GM12878 (cell line): Measurements from ENCODE around the gene FBXL7. TPM values are rescaled to one million over a fixed set of nuclear protein-coding genes. Genes with fewer than 3 reads are reported as not detected.
A peak's percentile ranks its signal among the peaks of the same experiment; 100 is the strongest.

ENCODE experiments used
- ATAC-seq: fragments of 200-7000 bp; cut with Tn5 transposase; 3 replicates; pipeline ENCODE4 v1.9.1; 2020; ENCODE audit warnings: mild to moderate bottlenecking, moderate library complexity
- BruUV-seq: library from RNA; stranded (reverse); fragments of 400-500 nt; replicated peaks from 2 replicates; lab custom pipeline; 2021; lab: Mats Ljungman, UMichigan
- CTCF ChIA-PET: fragments of 300-600 bp; sonication (Branson Sonifier 250); formaldehyde crosslinking; extraction: SDS; loops from one replicate; lab custom pipeline; 2021; ENCODE audit warnings: inconsistent platforms; lab: Yijun Ruan, JAX
- POLR2A ChIA-PET: fragments of 350-600 bp; formaldehyde crosslinking; extraction: SDS; loops from one replicate; lab custom pipeline; 2021; ENCODE audit warnings: inconsistent platforms; lab: Charles Lee
- RAD21 ChIA-PET: fragments of 300-600 bp; sonication (Branson Sonifier 250); formaldehyde crosslinking; loops from one replicate; lab custom pipeline; 2023; ENCODE audit warnings: antibody characterized with exemption; ENCODE audit not compliant: unreplicated experiment; lab: Charles Lee
- SMC1A ChIA-PET: fragments of 300-600 bp; sonication (Branson Sonifier 250); formaldehyde crosslinking; loops from one replicate; lab custom pipeline; 2023; ENCODE audit not compliant: unreplicated experiment, uncharacterized antibody; lab: Charles Lee
- DNase-seq: peaks from one replicate; pipeline ENCODE4 v3.0.0-alpha.2; 2011; ENCODE audit warnings: low read depth, low spot score
- FAIRE-seq: peaks from 3 replicates; lab custom pipeline; 2011; peaks lifted over from hg19 to GRCh38; lab: Jason Lieb, UNC
- H2AFZ ChIP-seq: 2 replicates; pipeline ENCODE4 v1.6.0; 2011; ENCODE audit warnings: low read depth, low read length, control low read depth; ENCODE audit not compliant: control insufficient read depth
- H3K27ac ChIP-seq: 2 replicates; pipeline ENCODE4 v1.5.1; 2011; ENCODE audit warnings: control low read depth; ENCODE audit not compliant: control insufficient read depth, insufficient read depth
- H3K27me3 ChIP-seq, 2 experiments: replicated peaks in 1 of 2; 2 replicates each; pipeline versions ENCODE4 v1.6.0 to v1.6.1; 2011; ENCODE audit warnings: low read length in 1 of 2; ENCODE audit not compliant: control insufficient read depth in 2 of 2, insufficient read depth in 2 of 2
- H3K36me3 ChIP-seq, 2 experiments: 2 replicates each; pipeline ENCODE4 v1.5.1; 2011; ENCODE audit warnings: low read length in 1 of 2; ENCODE audit not compliant: control insufficient read depth in 2 of 2, insufficient read depth in 2 of 2
- H3K4me1 ChIP-seq: 2 replicates; pipeline ENCODE4 v1.6.1; 2011; ENCODE audit warnings: mild to moderate bottlenecking, low read length, moderate library complexity, mixed read lengths; ENCODE audit not compliant: control insufficient read depth, insufficient read depth
- H3K4me2 ChIP-seq: 2 replicates; pipeline ENCODE4 v1.6.0; 2011; ENCODE audit warnings: control low read depth; ENCODE audit not compliant: control insufficient read depth, insufficient read depth
- H3K4me3 ChIP-seq: fragments of 200-600 bp; sonication (generic); 2 replicates; pipeline ENCODE4 v1.5.1; 2016
- H3K79me2 ChIP-seq: 2 replicates; pipeline ENCODE4 v1.6.0; 2011; ENCODE audit warnings: low read length; ENCODE audit not compliant: control insufficient read depth, insufficient read depth
- H3K9ac ChIP-seq: 2 replicates; pipeline ENCODE4 v1.8.0; 2011; ENCODE audit warnings: low read length, control low read depth, mixed read lengths; ENCODE audit not compliant: control insufficient read depth, insufficient read depth
- H3K9me3 ChIP-seq: replicated peaks from 3 replicates; pipeline ENCODE4 v1.5.1; 2011; ENCODE audit warnings: mild to moderate bottlenecking, low read length; ENCODE audit not compliant: control insufficient read depth, insufficient read depth
- H4K20me1 ChIP-seq: 2 replicates; pipeline ENCODE4 v1.6.0; 2011; ENCODE audit not compliant: control insufficient read depth, insufficient read depth
- BHLHE40 ChIP-seq, 2 experiments: fragments of 450-650 bp in 1 of 2; IDR thresholded peaks; 2 replicates each; pipeline ENCODE4 v1.6.1; 2011 to 2017; ENCODE audit warnings: low read depth in 2 of 2, borderline replicate concordance in 1 of 2, improper control_type of control experiment in 1 of 2, low read length in 1 of 2, mild to moderate bottlenecking in 1 of 2
- FOXK2 ChIP-seq: fragments of 450-650 bp; IDR thresholded peaks from 2 replicates; pipeline ENCODE4 v1.6.1; 2017; ENCODE audit warnings: mild to moderate bottlenecking, moderate library complexity
- IKZF2 ChIP-seq, 2 experiments: fragments of 450-650 bp; IDR thresholded peaks; 2 replicates each; pipeline ENCODE4 v1.6.1; 2017; ENCODE audit warnings: mild to moderate bottlenecking in 2 of 2, moderate library complexity in 2 of 2
- MTA2 ChIP-seq: fragments of 450-650 bp; IDR thresholded peaks from 2 replicates; pipeline ENCODE4 v1.6.1; 2016; ENCODE audit warnings: low read depth, mild to moderate bottlenecking, moderate library complexity
- NKRF ChIP-seq: fragments of 450-650 bp; conservative IDR thresholded peaks from 2 replicates; pipeline ENCODE4 v1.6.1; 2017; ENCODE audit warnings: mild to moderate bottlenecking, moderate library complexity
- PML ChIP-seq: IDR thresholded peaks from 2 replicates; pipeline ENCODE4 v1.6.1; 2012; ENCODE audit warnings: low read length, inconsistent platforms
- WGBS: methylation state at CpG from one replicate; pipeline ENCODE4 v1.1.6; 2016; ENCODE audit warnings: low lambda C conversion rate; ENCODE audit not compliant: insufficient replicate concordance, insufficient coverage; ENCODE audit errors: missing lambda C conversion rate; 5-methylcytosine and 5-hydroxymethylcytosine counted together
- in situ Hi-C: fragments of 300-500 bp; cut with MboI; formaldehyde crosslinking; loops from 9 replicates; pipeline ENCODE4 v1.14.3; 2018; ENCODE audit warnings: mixed read lengths
- intact Hi-C: fragments of 100-400 bp; cut with micrococcal nuclease; formaldehyde crosslinking; loops from one replicate; pipeline ENCODE4 v1.14.2; 2022; ENCODE audit not compliant: unreplicated experiment
- polyA plus RNA-seq, 11 experiments: library from polyadenylated mRNA; depleted of rRNA in 4 of 11; unstranded in 6 of 11; stranded (reverse) in 5 of 11; fragments of >200 nt; fragmentation: Nextera tagmentation in 4 of 11; fragmentation: Illumina TruSeq in 1 of 11; extraction: Ambion mirVana in 4 of 11; extraction: Trizol in 1 of 11; gene quantifications; 1 replicate in 1 of 11; 2 replicates in 10 of 11; pipeline versions ENCODE4 v1.2.1 to v1.2.3, GENCODE V29; 2011 to 2016; ENCODE audit warnings: inconsistent platforms in 2 of 11, missing spikeins in 2 of 11, low read depth in 1 of 11
- total RNA-seq, 4 experiments: library from RNA; depleted of rRNA in 3 of 4; stranded (reverse); fragments of >200 nt in 3 of 4; fragmentation: Illumina TruSeq in 1 of 4; extraction: Trizol in 1 of 4; gene quantifications; 2 replicates each; pipeline versions ENCODE4 v1.2.1 to v1.2.3, GENCODE V29; 2013 to 2021

FBXL7 gene
- total and polyA plus RNA-seq, 10 of the 15 experiments (the other 5 are each of a cell fraction or from before 2014, with no cell fraction given) = 0.03 to 0.44 (median 0.16) TPM

GRCh38 chr5:15547261-15547839, 47.4 kb downstream of the FBXL7 start:
- Histone ChIP-seq H3K4me1 (no peaks in the 10 kb centered on the region), H3K4me2 (no peak overlapping the region), H3K79me2 (no peaks in the 10 kb centered on the region), H4K20me1 (no peaks in the 10 kb centered on the region), H3K36me3 (no peaks in the 10 kb centered on the region), H3K9me3 (no peaks in the 10 kb centered on the region), H3K27me3 (no peaks in the 10 kb centered on the region), H2AFZ (no peak overlapping the region), H3K4me3 (no peak overlapping the region), H3K27ac (no peak overlapping the region), H3K9ac (no peak overlapping the region)
- POLR2A ChIA-PET = no interaction called here
- in situ Hi-C loops (no loop called here), intact Hi-C loops (no loop called here)
- ATAC-seq (peak; percentile 28; the same call in 1 of the 3 replicates), DNase-seq (no peak), FAIRE-seq (no peak)
- no TSS peak for BruUV-seq
- TF ChIP-seq FOXK2 (no peak), BHLHE40 (IDR thresholded peaks at IDR 0.05; ENCODE audit: borderline replicate concordance in 1 of 2, low read depth in 2 of 2, low read length in 1 of 2) (peak in 1 of 2 experiments; percentile 16; a peak in 1 of 4 replicates), PML (no peak), IKZF2 (IDR thresholded peaks at IDR 0.05) (no peak), NKRF (no peak), MTA2 (no peak)
- 14% methylated on average over 4 of the region's 4 CpGs for WGBS
- SMC1A ChIA-PET = no interaction called here
- RAD21 ChIA-PET = no interaction called here
- CTCF ChIA-PET = no interaction called here
